Aorta (tissue), 5 donors: ENCODE measurements around the gene CRIM1. TPM values are rescaled to one million over a fixed set of nuclear protein-coding genes. Genes with fewer than 3 reads are reported as not detected.

Experiments
- ATAC-seq: fragments of 200-7000 bp; cut with Tn5 transposase; one replicate; pipeline ENCODE4 v1.9.1; 2022; ENCODE audit warnings: moderate library complexity; ENCODE audit not compliant: low FRiP score
- DNase-seq, 2 donors: peaks; one replicate each; pipeline ENCODE4 v3.0.0-alpha.2; 2020
- H3K27ac ChIP-seq, 2 donors: one replicate each; pipeline ENCODE4 v1.5.1; 2013; ENCODE audit warnings: low read length in 2 of 2, mild to moderate bottlenecking in 2 of 2, moderate library complexity in 2 of 2, control low read depth in 1 of 2, inconsistent platforms in 1 of 2, low read depth in 1 of 2
- H3K27me3 ChIP-seq, 2 donors: one replicate each; pipeline ENCODE4 v1.6.1; 2013; ENCODE audit warnings: control low read depth in 1 of 2, low read length in 1 of 2, mild to moderate bottlenecking in 1 of 2, moderate library complexity in 1 of 2; ENCODE audit not compliant: insufficient read depth in 2 of 2, control insufficient read depth in 1 of 2
- H3K36me3 ChIP-seq, 2 donors: one replicate each; pipeline ENCODE4 v1.6.1; 2013; ENCODE audit warnings: control low read depth in 1 of 2, low read length in 1 of 2, mild to moderate bottlenecking in 1 of 2; ENCODE audit not compliant: insufficient read depth in 2 of 2, control insufficient read depth in 1 of 2
- H3K4me1 ChIP-seq, 2 donors: one replicate each; pipeline ENCODE4 v1.6.1; 2013; ENCODE audit warnings: low read length in 2 of 2, control low read depth in 1 of 2, mild to moderate bottlenecking in 1 of 2, moderate library complexity in 1 of 2; ENCODE audit not compliant: insufficient read depth in 2 of 2, control insufficient read depth in 1 of 2
- H3K4me3 ChIP-seq, 2 donors: one replicate each; pipeline ENCODE4 v1.5.1; 2013; ENCODE audit warnings: low read length in 2 of 2, control low read depth in 1 of 2, mild to moderate bottlenecking in 1 of 2
- H3K9me3 ChIP-seq: one replicate; pipeline ENCODE4 v1.6.1; 2013; ENCODE audit warnings: mild to moderate bottlenecking, low read length; ENCODE audit not compliant: control insufficient read depth
- WGBS, 2 donors: extraction: QIAGEN DNeasy Blood & Tissue Kit; methylation state at CpG; one replicate each; pipeline ENCODE4 v1.1.7; 2013; 5-methylcytosine and 5-hydroxymethylcytosine counted together
- intact Hi-C, 2 donors: fragments of 100-400 bp; cut with DNase I; formaldehyde crosslinking; loops; one replicate each; pipeline versions ENCODE4 v1.14.2 to v1.15.0; 2022
- polyA plus RNA-seq, 2 donors: library from polyadenylated mRNA; stranded (reverse); fragments of 200-250 nt; gene quantifications; one replicate each; pipeline ENCODE4 v1.2.3, GENCODE V29; 2013
- total RNA-seq, 2 donors: library from RNA; stranded (reverse); fragmentation: NEBNext Ultra II Directional; extraction: Animal tissue kit (Norgen Biotek cat#: 25700); gene quantifications; one replicate each; pipeline ENCODE4 v1.2.1, GENCODE V29; 2021
- donor health status: healthy with polysubstance abuse.
- donor health status: Bipolar disorder and iron deficiency.
- donor health status: DM: no; HTN: no; CAD: no.
- donor health status: DM: no; HTN: no; CAD: no.
- donor health status: DM: yes; HTN: yes; CAD: no.

CRIM1 gene
- total and polyA plus RNA-seq, 4 donors = 47.3 to 727 (median 147) TPM

GRCh38 chr2:36473230-36473629 lies 117.7 kb downstream of the CRIM1 start:
- H3K4me1 ChIP-seq = peaks cover 4 to 6% of the 10 kb centered on the region in 2 donors
- ATAC-seq (no peak), DNase-seq (no peak)
- H3K4me3 ChIP-seq = no peak overlapping the region
- peaks cover 0 to 4% of the 10 kb centered on the region in 2 donors for H3K36me3 ChIP-seq
- no peaks in the 10 kb centered on the region for H3K27me3 ChIP-seq
- H3K27ac ChIP-seq = no peak overlapping the region
- intact Hi-C loops = no loop called here
- H3K9me3 ChIP-seq = no peaks in the 10 kb centered on the region
- 88 to 92% methylated on average over 2 of the region's 2 CpGs for WGBS, 2 donors

- ATAC-seq = no peak
- peaks cover 5 to 8% of the 10 kb centered on the region in 2 donors for H3K36me3 ChIP-seq
- no peak for DNase-seq
Observed at GRCh38 chr2:36476411-36476810, 120.8 kb downstream of the CRIM1 start.

GRCh38 chr2:36477315-36477714 lies 121.7 kb downstream of the CRIM1 start:
- ATAC-seq (no peak), DNase-seq (no peak)
- Histone ChIP-seq H3K27me3 (no peaks in the 10 kb centered on the region), H3K27ac (peak overlapping the region; percentile 70 to 77), H3K36me3 (peaks cover 5 to 8% of the 10 kb centered on the region in 2 donors), H3K4me1 (peaks cover 0 to 7% of the 10 kb centered on the region in 2 donors), H3K4me3 (no peak overlapping the region), H3K9me3 (no peaks in the 10 kb centered on the region)
- intact Hi-C loops = no loop called here
- WGBS, 2 donors = 83 to 88% methylated on average over 4 of the region's 4 CpGs

More at GRCh38 chr2:36476411-36476810, 120.8 kb downstream of the CRIM1 start:
- Histone ChIP-seq H3K9me3 (no peaks in the 10 kb centered on the region), H3K27ac (no peak overlapping the region), H3K4me3 (no peak overlapping the region), H3K27me3 (no peaks in the 10 kb centered on the region), H3K4me1 (peaks cover 0 to 4% of the 10 kb centered on the region in 2 donors)
- intact Hi-C loops = no loop called here

GRCh38 chr2:36477746-36478145 lies 122.2 kb downstream of the CRIM1 start:
- peaks cover 5 to 8% of the 10 kb centered on the region in 2 donors for H3K36me3 ChIP-seq
- DNase-seq (no peak), ATAC-seq (no peak)
- intact Hi-C loops = no loop called here
- peak overlapping the region; percentile 70 to 77 for H3K27ac ChIP-seq
- WGBS, 2 donors = 35 to 38% methylated on average over 2 of the region's 2 CpGs
- H3K27me3 ChIP-seq = no peaks in the 10 kb centered on the region
- H3K9me3 ChIP-seq = no peaks in the 10 kb centered on the region
- H3K4me1 ChIP-seq = peaks cover 0 to 9% of the 10 kb centered on the region in 2 donors
- no peak overlapping the region for H3K4me3 ChIP-seq

- Histone ChIP-seq H3K4me1 (peaks cover 0 to 9% of the 10 kb centered on the region in 2 donors), H3K27ac (peak overlapping the region in 1 of 2 donors; percentile 43)
- intact Hi-C loops = no loop called here
Observed at GRCh38 chr2:36478332-36478738, 122.8 kb downstream of the CRIM1 start.

GRCh38 chr2:36478999-36479398 lies 123.4 kb downstream of the CRIM1 start:
- 56 to 75% methylated on average over 4 of the region's 4 CpGs for WGBS, 2 donors
- Histone ChIP-seq H3K9me3 (no peaks in the 10 kb centered on the region), H3K4me1 (peaks cover 4 to 9% of the 10 kb centered on the region in 2 donors), H3K27ac (peak overlapping the region in 1 of 2 donors; percentile 89), H3K4me3 (no peak overlapping the region), H3K27me3 (no peaks in the 10 kb centered on the region), H3K36me3 (peaks cover 7 to 8% of the 10 kb centered on the region in 2 donors)
- intact Hi-C loops = no loop called here
- ATAC-seq (no peak), DNase-seq (no peak)

More at GRCh38 chr2:36478332-36478738, 122.8 kb downstream of the CRIM1 start:
- DNase-seq (peak; percentile 72 to 82), ATAC-seq (peak; percentile 81)
- Histone ChIP-seq H3K27me3 (no peaks in the 10 kb centered on the region), H3K9me3 (no peaks in the 10 kb centered on the region), H3K36me3 (peaks cover 5 to 8% of the 10 kb centered on the region in 2 donors), H3K4me3 (no peak overlapping the region)
- 1 to 2% methylated on average over 4 of the region's 4 CpGs for WGBS, 2 donors

GRCh38 chr2:36479406-36479805 lies 123.8 kb downstream of the CRIM1 start:
- Histone ChIP-seq H3K4me3 (no peak overlapping the region), H3K9me3 (no peaks in the 10 kb centered on the region), H3K4me1 (peaks cover 7 to 10% of the 10 kb centered on the region in 2 donors), H3K27me3 (no peaks in the 10 kb centered on the region), H3K36me3 (peaks cover 7 to 8% of the 10 kb centered on the region in 2 donors), H3K27ac (peak overlapping the region in 1 of 2 donors; percentile 37)
- ATAC-seq (no peak), DNase-seq (no peak)
- intact Hi-C loops = no loop called here
- 93 to 94% methylated on average over 16 of the region's 16 CpGs for WGBS, 2 donors

- no peak for DNase-seq
- H3K27me3 ChIP-seq = no peaks in the 10 kb centered on the region
- no peak for ATAC-seq
- no peak overlapping the region for H3K4me3 ChIP-seq
- H3K36me3 ChIP-seq = peaks cover 7 to 8% of the 10 kb centered on the region in 2 donors
- intact Hi-C loops = no loop called here
- H3K4me1 ChIP-seq = peaks cover 12 to 13% of the 10 kb centered on the region in 2 donors
- no peaks in the 10 kb centered on the region for H3K9me3 ChIP-seq
- peak overlapping the region in 1 of 2 donors; percentile 37 for H3K27ac ChIP-seq
- 82 to 83% methylated on average over 5 of the region's 5 CpGs for WGBS, 2 donors
Observed at GRCh38 chr2:36480028-36480427, 124.5 kb downstream of the CRIM1 start.

- Histone ChIP-seq H3K4me1 (peaks cover 15 to 16% of the 10 kb centered on the region in 2 donors), H3K27me3 (no peaks in the 10 kb centered on the region), H3K4me3 (no peak overlapping the region), H3K27ac (peak overlapping the region in 1 of 2 donors; percentile 21), H3K9me3 (no peaks in the 10 kb centered on the region), H3K36me3 (peaks cover 7 to 8% of the 10 kb centered on the region in 2 donors)
- 60 to 74% methylated on average over 2 of the region's 2 CpGs for WGBS, 2 donors
- intact Hi-C loops = no loop called here
- DNase-seq (no peak), ATAC-seq (no peak)
Observed at GRCh38 chr2:36480636-36481035, 125.1 kb downstream of the CRIM1 start.
